Testis (tissue), 3 donors: ENCODE data around the gene TRAPPC13. TPM values are rescaled to one million over a fixed set of nuclear protein-coding genes. Genes with fewer than 3 reads are reported as not detected.

Experiments used
- DNase-seq: peaks from one replicate; pipeline ENCODE4 v3.0.0-alpha.2; 2019
- H3K27ac ChIP-seq, 2 donors: fragments of 200-600 bp; sonication (generic); one replicate each; pipeline ENCODE4 v1.5.1; 2019
- H3K27me3 ChIP-seq: fragments of 200-600 bp; sonication (generic); one replicate; pipeline ENCODE4 v1.5.1; 2019
- H3K36me3 ChIP-seq: fragments of 200-600 bp; sonication (generic); one replicate; pipeline ENCODE4 v1.5.1; 2017; ENCODE audit warnings: low read depth; ENCODE audit errors: missing control alignments
- H3K4me1 ChIP-seq: fragments of 200-600 bp; sonication (generic); one replicate; pipeline ENCODE4 v1.5.1; 2019
- H3K4me3 ChIP-seq, 2 donors: fragments of 200-600 bp; sonication (generic); one replicate each; pipeline ENCODE4 v1.5.1; 2017 to 2019
- H3K9me3 ChIP-seq: fragments of 200-600 bp; sonication (generic); one replicate; pipeline ENCODE4 v1.5.1; 2017
- POLR2A ChIP-seq: fragments of 450-650 bp; IDR thresholded peaks from one replicate; pipeline ENCODE4 v1.6.1; 2017; ENCODE audit warnings: antibody characterized with exemption, mild to moderate bottlenecking, moderate library complexity
- WGBS, 2 donors: methylation state at CpG; one replicate each; pipeline ENCODE4 v1.1.5; 2018; 5-methylcytosine and 5-hydroxymethylcytosine counted together
- intact Hi-C: fragments of 100-400 bp; cut with DNase I; formaldehyde crosslinking; loops from one replicate; pipeline ENCODE4 v1.15.1; 2023; ENCODE audit warnings: low total_unique reads
- polyA plus RNA-seq: library from polyadenylated mRNA; stranded (reverse); fragments of 350-450 nt; fragmentation: Illumina TruSeq; extraction: RNeasy Lipid Tissue Mini Kit (QIAGEN cat#74804); gene quantifications from one replicate; pipeline ENCODE4 v1.2.3, GENCODE V29; 2014; ENCODE audit warnings: low read depth, low replicate concordance; ENCODE audit not compliant: insufficient read depth
- total RNA-seq, 2 donors: library from RNA; depleted of rRNA; stranded (reverse); fragments of >200 nt; gene quantifications; one replicate each; pipeline ENCODE4 v1.2.3, GENCODE V29; 2016
- TF ChIP-seq, protein P1 (sequence below), 3 experiments: fragments of 450-650 bp in 2 of 3; fragments of 200-600 bp in 1 of 3; sonication (generic) in 1 of 3; IDR thresholded peaks; one replicate each; pipeline ENCODE4 v1.5.1; 2016 to 2019; ENCODE audit warnings: antibody characterized with exemption in 3 of 3, mild to moderate bottlenecking in 2 of 3, moderate library complexity in 1 of 3

The TRAPPC13 gene
- total and polyA plus RNA-seq, 3 donors from 2014 or later = 17.3 to 22.1 (median 18.9) TPM

DNA sequence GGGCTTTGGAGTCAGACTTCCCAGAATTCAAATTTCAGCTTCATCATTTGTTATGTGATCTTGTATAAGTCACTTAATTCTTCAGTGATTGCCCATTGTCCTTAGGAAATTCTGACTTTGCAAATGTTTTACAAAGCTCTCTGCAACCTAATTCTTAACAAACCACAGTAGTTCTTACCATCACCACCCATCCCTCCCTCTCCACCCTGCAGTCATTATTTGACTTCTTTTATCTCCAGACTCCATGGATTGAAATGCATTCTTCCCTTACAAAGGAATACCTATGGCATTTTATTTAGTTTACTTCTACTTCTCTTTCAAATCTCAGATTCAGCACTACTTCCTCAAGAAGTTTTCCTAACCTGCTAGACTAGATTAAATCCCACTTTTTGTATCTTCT is 23.1 kb downstream of the TRAPPC13 start:
- Histone ChIP-seq H3K4me1 (no peaks in the 10 kb centered on the region), H3K27ac (no peak overlapping the region), H3K27me3 (no peaks in the 10 kb centered on the region), H3K9me3 (no peaks in the 10 kb centered on the region), H3K4me3 (no peak overlapping the region), H3K36me3 (no peaks in the 10 kb centered on the region)
- TF ChIP-seq, protein P1, sequence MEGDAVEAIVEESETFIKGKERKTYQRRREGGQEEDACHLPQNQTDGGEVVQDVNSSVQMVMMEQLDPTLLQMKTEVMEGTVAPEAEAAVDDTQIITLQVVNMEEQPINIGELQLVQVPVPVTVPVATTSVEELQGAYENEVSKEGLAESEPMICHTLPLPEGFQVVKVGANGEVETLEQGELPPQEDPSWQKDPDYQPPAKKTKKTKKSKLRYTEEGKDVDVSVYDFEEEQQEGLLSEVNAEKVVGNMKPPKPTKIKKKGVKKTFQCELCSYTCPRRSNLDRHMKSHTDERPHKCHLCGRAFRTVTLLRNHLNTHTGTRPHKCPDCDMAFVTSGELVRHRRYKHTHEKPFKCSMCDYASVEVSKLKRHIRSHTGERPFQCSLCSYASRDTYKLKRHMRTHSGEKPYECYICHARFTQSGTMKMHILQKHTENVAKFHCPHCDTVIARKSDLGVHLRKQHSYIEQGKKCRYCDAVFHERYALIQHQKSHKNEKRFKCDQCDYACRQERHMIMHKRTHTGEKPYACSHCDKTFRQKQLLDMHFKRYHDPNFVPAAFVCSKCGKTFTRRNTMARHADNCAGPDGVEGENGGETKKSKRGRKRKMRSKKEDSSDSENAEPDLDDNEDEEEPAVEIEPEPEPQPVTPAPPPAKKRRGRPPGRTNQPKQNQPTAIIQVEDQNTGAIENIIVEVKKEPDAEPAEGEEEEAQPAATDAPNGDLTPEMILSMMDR (IDR thresholded peaks at IDR 0.05) = no peak
- TF ChIP-seq POLR2A = no peak
- DNase-seq = no peak
- intact Hi-C loops = no loop called here

DNA sequence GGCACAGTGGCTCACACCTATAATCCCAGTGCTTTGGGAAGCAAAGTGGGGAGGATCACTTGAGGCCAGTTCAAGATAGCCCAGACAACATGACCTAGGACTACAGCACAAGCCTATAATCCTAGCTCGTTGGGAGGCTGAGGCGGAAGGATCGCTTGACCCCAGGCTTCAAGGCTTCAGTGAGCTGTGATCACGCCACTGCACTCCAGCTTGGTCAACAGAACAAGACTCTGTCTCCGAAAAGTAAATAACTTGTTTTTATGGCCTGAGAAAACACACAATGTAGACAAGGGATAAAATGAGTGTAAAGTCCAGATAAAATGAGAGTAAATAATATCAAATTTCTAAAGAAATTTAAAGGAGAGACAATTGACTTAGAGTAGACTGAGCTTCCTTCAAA is 26.3 kb downstream of the TRAPPC13 start:
- Histone ChIP-seq H3K27ac (no peak overlapping the region), H3K4me3 (no peak overlapping the region), H3K36me3 (no peaks in the 10 kb centered on the region), H3K27me3 (no peaks in the 10 kb centered on the region), H3K9me3 (no peaks in the 10 kb centered on the region), H3K4me1 (no peaks in the 10 kb centered on the region)
- intact Hi-C loops = no loop called here
- DNase-seq = no peak
- 58 to 64% methylated on average over 5 of the region's 5 CpGs for WGBS, 2 donors
- TF ChIP-seq, protein P1 (IDR thresholded peaks at IDR 0.05) = no peak
- no peak for TF ChIP-seq POLR2A

DNA sequence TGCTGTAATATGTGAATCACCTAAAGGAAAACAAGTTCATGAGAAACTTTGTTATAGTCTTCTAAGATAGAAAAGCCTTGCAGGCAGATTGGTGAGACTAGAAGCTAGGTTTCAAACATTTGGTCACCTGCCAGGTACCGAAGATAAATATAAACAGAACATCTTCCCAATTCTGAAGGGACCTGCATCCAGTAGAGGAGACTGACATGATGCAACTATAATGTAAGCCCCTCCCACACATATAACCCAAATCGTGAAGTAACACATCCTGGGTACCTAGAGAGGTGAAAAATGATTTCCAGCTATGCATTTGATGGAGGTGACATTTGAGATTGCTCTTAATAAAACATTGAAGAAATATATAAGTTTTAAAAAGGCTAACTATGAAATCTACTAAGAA is 29.9 kb downstream of the TRAPPC13 start:
- TF ChIP-seq POLR2A = no peak
- TF ChIP-seq, protein P1 (IDR thresholded peaks at IDR 0.05) = no peak
- WGBS, 2 donors = 76 to 84% methylated on average over 2 of the region's 2 CpGs
- Histone ChIP-seq H3K9me3 (no peaks in the 10 kb centered on the region), H3K27ac (no peak overlapping the region), H3K27me3 (no peaks in the 10 kb centered on the region), H3K4me3 (no peak overlapping the region), H3K36me3 (no peaks in the 10 kb centered on the region), H3K4me1 (no peaks in the 10 kb centered on the region)
- no peak for DNase-seq
- intact Hi-C loops = no loop called here

DNA sequence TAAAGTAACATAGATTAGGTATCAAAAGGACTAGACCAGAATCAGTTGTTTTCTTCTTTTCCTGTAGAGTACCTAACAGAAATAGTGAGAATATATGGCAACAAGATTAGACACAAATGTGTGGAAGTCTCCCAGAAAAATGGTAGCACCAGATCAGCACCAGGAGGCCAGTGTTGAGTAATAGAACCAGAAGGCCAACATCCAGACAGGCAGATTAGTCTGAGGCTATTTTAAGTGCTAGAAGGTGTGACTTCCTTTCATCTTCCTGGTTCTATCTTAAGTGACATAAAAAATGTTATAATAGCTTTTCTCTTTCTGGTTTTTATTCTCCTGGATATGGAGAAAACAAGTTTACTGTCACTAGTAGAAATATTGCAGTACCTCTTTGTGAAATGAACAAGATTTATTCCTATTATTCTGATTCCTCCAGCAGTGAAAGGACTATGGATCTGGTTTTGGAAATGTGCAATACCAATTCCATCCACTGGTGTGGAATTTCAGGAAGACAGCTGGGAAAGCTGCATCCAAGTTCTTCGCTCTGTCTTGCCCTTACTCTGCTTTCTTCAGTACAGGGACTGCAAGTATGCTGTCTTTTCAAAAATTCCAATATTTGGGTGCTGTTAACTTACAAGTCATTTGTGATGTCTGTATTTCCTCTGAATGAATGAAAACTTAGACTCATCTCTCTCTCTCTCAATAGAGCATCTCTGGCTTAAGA is 39.1 kb downstream of the TRAPPC13 start:
- TF ChIP-seq, protein P1 (IDR thresholded peaks at IDR 0.05) = peak in 1 of 3 experiments; percentile 39
- TF ChIP-seq POLR2A = no peak
- Histone ChIP-seq H3K27ac (no peak overlapping the region), H3K4me1 (no peaks in the 10 kb centered on the region), H3K4me3 (no peak overlapping the region), H3K36me3 (no peaks in the 10 kb centered on the region), H3K9me3 (no peaks in the 10 kb centered on the region), H3K27me3 (no peaks in the 10 kb centered on the region)
- WGBS, 2 donors = 79 to 89% methylated on average over 1 of the region's 1 CpG
- no peak for DNase-seq
- intact Hi-C loops = no loop called here

DNA sequence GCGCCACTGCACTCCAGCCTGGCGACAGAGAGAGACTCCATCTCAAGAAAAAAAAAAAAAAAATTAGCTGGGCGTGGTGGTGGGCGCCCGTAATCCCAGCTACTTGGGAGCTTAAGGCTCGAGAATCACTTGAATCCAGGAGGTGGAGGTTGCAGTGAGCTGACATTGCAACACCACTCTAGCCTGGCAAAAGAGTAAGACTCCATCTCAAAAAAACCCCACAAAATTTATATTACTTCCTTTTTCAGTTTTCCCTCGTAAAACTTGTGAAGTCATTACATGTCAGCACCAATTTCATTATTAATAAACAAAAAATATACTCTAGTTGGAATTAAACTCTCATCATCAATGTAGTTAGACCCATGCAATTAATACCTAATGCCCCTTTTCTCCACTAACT is 43.9 kb downstream of the TRAPPC13 start:
- Histone ChIP-seq H3K4me1 (no peaks in the 10 kb centered on the region), H3K36me3 (no peaks in the 10 kb centered on the region), H3K9me3 (no peaks in the 10 kb centered on the region), H3K27me3 (no peaks in the 10 kb centered on the region), H3K27ac (no peak overlapping the region), H3K4me3 (no peak overlapping the region)
- intact Hi-C loops = no loop called here
- 87 to 90% methylated on average over 7 of the region's 7 CpGs for WGBS, 2 donors
- DNase-seq = no peak
- TF ChIP-seq POLR2A = no peak
- TF ChIP-seq, protein P1 (IDR thresholded peaks at IDR 0.05) = no peak
